Stimulated activated CD4-positive, alpha-beta T cell treated with anti-CD3 and anti-CD28 coated beads, Interleukin-1b, Interleukin-23, amount 100 ng/mL, for 1 hour (primary cell): ENCODE data around the gene FHIT.
"Not testable (repeated sequence)": the region's sequence is repeated elsewhere in the genome, so short reads cannot be mapped to it uniquely, and the experiment has no call there.

Experiments used
- DNase-seq, 2 donors: peaks; one replicate each; pipeline ENCODE4 v3.0.0-alpha.2; 2020; ENCODE audit warnings: low read depth in 2 of 2

FHIT gene

GRCh38 chr3:59938828-59939227, 1312.4 kb downstream of the FHIT start:
- no peak for DNase-seq

GRCh38 chr3:59937201-59937600, 1314.1 kb downstream of the FHIT start:
- DNase-seq = no peak

- no peak for DNase-seq
Measured at GRCh38 chr3:59936472-59936871, 1314.8 kb downstream of the FHIT start.

- DNase-seq = no peak
Measured at GRCh38 chr3:59935025-59935424, 1316.2 kb downstream of the FHIT start.

DNA sequence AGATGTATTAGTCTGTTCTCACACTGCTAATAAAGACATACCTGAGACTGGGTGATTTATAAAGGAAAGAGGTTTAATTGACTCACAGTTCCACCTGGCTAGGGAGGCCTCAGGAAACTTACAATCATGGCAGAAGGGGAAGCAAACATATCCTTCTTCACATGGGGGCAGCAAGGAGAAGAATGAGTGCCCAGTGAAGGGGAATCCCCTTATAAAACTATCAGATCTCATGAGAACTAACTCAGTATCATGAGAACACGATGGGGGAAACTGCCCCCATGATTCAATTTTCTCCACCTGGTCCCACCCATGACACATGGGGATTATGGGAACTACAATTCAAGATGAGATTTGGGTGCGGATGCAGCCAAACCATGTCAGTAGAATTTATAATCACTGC, 1316.7 kb downstream of the FHIT start:
- DNase-seq = not testable (repeated sequence)

DNA sequence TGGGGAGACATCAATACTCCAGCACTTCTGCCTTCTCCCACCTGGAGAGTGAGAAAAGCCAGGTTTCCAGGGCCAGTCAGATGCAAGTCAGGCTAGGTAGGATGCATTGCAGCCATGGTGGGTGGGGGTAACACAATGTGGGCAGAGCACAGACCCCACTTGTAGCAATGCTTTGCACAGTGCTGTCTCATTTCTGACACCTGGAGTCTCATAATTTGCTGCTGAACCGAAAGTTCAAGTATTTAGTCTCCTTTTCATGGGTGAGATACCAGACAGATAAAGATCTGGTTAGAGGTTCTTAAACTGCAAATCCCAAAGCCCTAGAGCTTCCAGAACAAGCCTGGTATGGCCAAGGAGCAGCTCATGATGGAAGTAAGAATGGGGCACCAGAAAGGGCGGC, 1321.1 kb downstream of the FHIT start:
- DNase-seq = no peak

- no peak for DNase-seq
Measured at GRCh38 chr3:59927056-59927455, 1324.2 kb downstream of the FHIT start.

DNA sequence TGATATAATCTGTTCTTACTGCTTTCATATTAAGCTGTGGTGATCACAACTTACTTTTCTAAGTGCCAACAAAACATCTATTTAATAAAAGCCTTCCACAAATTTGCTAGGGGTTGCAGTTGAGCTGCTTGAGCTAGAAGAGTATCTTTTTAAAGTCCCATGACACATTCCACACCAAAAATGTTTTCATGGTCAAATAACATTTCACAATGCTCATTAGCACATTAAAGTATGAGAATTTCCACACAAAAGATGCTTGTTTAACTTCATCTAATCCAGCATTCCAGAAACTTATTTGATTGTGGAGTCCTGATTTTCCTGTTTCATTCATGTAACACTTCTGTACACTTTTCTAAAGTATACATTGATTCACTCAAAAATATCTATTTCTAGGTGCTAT, 1325.3 kb downstream of the FHIT start:
- no peak for DNase-seq

GRCh38 chr3:59922192-59922591, 1329.1 kb downstream of the FHIT start:
- DNase-seq = no peak

- DNase-seq = no peak
Measured at GRCh38 chr3:59920822-59921221, 1330.4 kb downstream of the FHIT start.

- DNase-seq = no peak
Measured at GRCh38 chr3:59919586-59919985, 1331.7 kb downstream of the FHIT start.

DNA sequence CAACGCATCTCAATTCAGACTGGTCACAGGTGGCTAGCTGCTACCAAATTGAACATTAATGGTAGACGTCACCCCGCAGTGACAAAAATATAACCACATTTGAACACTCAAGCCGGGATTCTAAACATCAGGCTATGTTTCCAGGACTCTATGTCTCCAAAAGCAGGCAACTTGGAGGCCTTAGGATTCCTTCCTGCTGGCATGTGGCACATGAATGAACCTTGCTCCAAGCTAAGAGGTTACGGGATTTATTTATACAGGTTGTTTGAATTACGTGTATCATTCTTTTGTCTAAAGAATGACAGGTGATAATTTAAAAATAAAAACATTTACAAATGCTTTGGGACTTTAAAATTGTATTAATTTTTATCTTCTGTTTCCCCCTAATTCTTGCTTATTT, 1337.0 kb downstream of the FHIT start:
- DNase-seq = no peak

DNA sequence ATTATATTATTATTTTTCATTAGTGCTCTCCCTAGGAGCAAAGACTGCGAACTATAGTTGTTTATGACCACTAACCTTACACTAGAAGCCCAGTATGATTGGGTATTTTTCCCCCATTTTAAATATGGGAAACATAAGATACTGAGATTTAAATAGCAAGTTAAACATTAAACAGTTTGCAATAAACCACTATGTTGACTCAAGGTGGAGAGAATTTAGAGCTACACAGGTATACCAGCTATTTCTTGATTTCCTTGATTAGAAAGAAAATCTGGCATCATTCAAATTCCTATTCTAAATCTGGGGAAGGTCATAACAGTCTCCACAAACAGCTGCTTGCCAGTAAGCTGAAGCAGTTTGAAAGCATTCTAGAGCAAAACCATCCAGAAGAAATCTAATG, 1337.6 kb downstream of the FHIT start:
- no peak for DNase-seq

GRCh38 chr3:59908701-59909100, 1342.6 kb downstream of the FHIT start:
- DNase-seq = no peak

DNA sequence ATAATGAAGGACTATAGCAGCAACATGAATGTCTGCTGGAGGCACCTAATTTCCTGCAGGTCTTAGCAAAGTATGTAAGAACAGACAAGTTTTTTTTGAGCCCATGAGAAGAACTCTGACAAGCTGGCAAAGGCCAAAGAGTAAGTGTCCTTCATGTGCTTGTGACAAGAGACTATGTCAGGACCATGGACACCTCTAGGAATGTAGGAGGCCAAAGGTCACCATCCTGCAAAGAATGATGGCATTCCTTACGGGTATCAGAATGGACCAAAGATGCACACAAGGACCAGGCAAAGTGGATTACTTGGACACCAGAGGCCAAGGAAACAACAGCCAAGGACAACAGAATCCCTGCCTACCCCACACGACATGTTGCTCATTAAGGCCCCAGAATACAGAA, 1343.0 kb downstream of the FHIT start:
- no peak for DNase-seq

DNA sequence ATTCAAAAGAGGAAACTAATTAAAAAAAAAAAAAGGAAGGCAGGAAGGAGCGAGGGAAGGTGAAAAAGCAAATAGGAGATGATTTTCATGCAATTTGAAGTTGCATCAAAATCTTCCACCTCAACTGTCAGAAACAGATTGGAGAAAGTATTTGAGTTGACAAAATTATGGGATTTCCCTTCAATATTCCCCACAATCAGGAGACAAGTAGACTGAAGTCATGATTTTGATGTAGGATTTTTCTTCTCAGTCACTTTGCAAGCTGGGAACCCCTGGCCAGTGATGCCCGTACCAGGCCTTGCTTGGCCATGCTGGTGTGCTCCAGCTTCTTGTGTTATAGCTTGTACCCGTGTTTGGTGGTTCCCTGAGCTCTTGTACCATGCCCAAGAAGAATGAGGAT, 1347.0 kb downstream of the FHIT start:
- no peak for DNase-seq

- DNase-seq = no peak
Measured at GRCh38 chr3:59899061-59899460, 1352.2 kb downstream of the FHIT start.

DNA sequence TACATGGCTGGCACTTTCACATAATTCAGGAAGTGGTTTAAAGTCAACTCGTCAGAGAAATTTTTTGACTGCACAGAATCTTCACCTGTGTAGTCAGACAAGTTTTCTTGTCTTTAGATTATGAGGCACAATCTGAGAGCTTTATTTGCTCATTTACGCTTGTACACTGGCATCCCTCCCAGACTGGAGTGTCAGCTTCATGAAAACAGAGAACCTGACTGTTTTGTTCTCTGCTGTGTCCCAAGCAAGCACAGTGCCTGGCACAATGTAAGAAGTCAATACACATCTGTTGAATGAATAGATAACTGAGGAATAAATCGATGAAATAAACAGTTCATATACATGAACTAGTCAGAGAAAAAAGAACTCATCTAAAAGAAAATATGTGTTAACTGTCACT, 1355.3 kb downstream of the FHIT start:
- no peak for DNase-seq

GRCh38 chr3:59894425-59895121, 1356.7 kb downstream of the FHIT start:
- no peak for DNase-seq

- no peak for DNase-seq
Measured at GRCh38 chr3:59890639-59891038, 1360.6 kb downstream of the FHIT start.

GRCh38 chr3:59886790-59887189, 1364.5 kb downstream of the FHIT start:
- DNase-seq = no peak

GRCh38 chr3:59885899-59886400, 1365.3 kb downstream of the FHIT start:
- no peak for DNase-seq

DNA sequence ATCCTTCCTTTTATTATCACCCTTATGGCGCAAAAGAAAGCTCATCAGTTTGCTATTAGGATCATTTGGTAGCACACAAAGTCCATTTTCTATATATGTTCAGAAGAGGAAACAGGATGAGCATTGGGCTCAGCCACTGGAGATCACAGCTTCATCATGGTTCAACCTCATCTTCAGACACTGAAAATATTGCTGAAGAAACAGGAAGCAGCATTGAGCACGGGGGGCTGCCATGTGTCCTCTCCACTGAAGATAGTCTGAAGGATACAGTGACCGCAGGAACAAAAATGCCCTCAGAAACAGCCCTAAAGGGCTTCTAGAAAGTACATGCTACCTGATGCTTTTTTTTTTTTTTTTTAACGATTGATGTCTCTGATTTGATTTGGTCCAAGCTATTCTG, 1366.2 kb downstream of the FHIT start:
- DNase-seq = no peak

GRCh38 chr3:59884409-59884808, 1366.8 kb downstream of the FHIT start:
- no peak for DNase-seq
